ENCODE data around the gene ZPBP.

Gene ZPBP

DNA sequence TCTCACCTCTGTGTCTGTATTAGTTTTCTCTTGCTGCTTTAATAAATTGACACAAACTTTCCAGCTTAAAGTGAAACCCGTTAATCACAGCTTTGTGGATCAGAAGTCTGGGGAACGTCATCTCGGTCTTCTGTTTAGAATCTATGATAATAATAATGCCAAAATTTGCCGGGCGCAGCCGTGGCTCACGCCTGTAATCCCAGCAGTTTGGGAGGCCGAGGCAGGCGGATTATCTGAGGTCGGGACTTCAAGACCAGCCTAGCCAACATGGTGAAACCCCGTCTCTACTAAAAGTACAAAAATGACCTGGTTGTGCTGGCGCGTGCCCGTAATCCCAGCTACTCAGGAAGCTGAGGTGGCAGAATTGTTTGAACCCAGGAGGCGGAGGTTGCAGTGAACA is 8.8 kb upstream of the ZPBP start:
- peaks cover 3% of the 10 kb centered on the region for H3K27me3 ChIP-seq (ENCODE audit: insufficient read depth, low read length)
- no peaks in the 10 kb centered on the region for H3K79me2 ChIP-seq (ENCODE audit: control insufficient read depth, insufficient read depth, low read length, unreplicated experiment)
- H3K4me3 ChIP-seq (ENCODE audit: low read depth, low read length) = no peak overlapping the region
- no peaks in the 10 kb centered on the region for H3K4me1 ChIP-seq (ENCODE audit: control insufficient read depth, insufficient read depth, low read length, unreplicated experiment)
- H3K36me3 ChIP-seq (ENCODE audit: insufficient read depth, low read length) = no peaks in the 10 kb centered on the region
- no peak overlapping the region for H2AFZ ChIP-seq (ENCODE audit: low read length, unreplicated experiment)
- H3K27ac ChIP-seq (ENCODE audit: low read depth, low read length) = no peak overlapping the region

GRCh38 chr7:50095634-50096033 is 2.6 kb upstream of the ZPBP start:
- H3K27me3 ChIP-seq (ENCODE audit: insufficient read depth, low read length) = peaks cover 18% of the 10 kb centered on the region
- H3K4me3 ChIP-seq (ENCODE audit: low read depth, low read length) = no peak overlapping the region
- H3K36me3 ChIP-seq (ENCODE audit: insufficient read depth, low read length) = no peaks in the 10 kb centered on the region
- no peaks in the 10 kb centered on the region for H3K79me2 ChIP-seq (ENCODE audit: control insufficient read depth, insufficient read depth, low read length, unreplicated experiment)
- H3K27ac ChIP-seq (ENCODE audit: low read depth, low read length) = no peak overlapping the region
- H2AFZ ChIP-seq (ENCODE audit: low read length, unreplicated experiment) = no peak overlapping the region
- no peaks in the 10 kb centered on the region for H3K4me1 ChIP-seq (ENCODE audit: control insufficient read depth, insufficient read depth, low read length, unreplicated experiment)

- H3K4me3 ChIP-seq (ENCODE audit: low read depth, low read length) = no peak overlapping the region
- no peaks in the 10 kb centered on the region for H3K79me2 ChIP-seq (ENCODE audit: control insufficient read depth, insufficient read depth, low read length, unreplicated experiment)
- no peaks in the 10 kb centered on the region for H3K4me1 ChIP-seq (ENCODE audit: control insufficient read depth, insufficient read depth, low read length, unreplicated experiment)
Measured at GRCh38 chr7:50088463-50089129, 4.5 kb downstream of the ZPBP start.

GRCh38 chr7:50085344-50085743 is 7.7 kb downstream of the ZPBP start:
- H3K4me3 ChIP-seq (ENCODE audit: low read depth, low read length) = no peak overlapping the region
- no peaks in the 10 kb centered on the region for H3K79me2 ChIP-seq (ENCODE audit: control insufficient read depth, insufficient read depth, low read length, unreplicated experiment)
- H3K36me3 ChIP-seq (ENCODE audit: insufficient read depth, low read length) = no peaks in the 10 kb centered on the region
- H2AFZ ChIP-seq (ENCODE audit: low read length, unreplicated experiment) = no peak overlapping the region
- no peaks in the 10 kb centered on the region for H3K4me1 ChIP-seq (ENCODE audit: control insufficient read depth, insufficient read depth, low read length, unreplicated experiment)
- H3K27ac ChIP-seq (ENCODE audit: low read depth, low read length) = no peak overlapping the region
- H3K27me3 ChIP-seq (ENCODE audit: insufficient read depth, low read length) = no peaks in the 10 kb centered on the region

More at GRCh38 chr7:50088463-50089129, 4.5 kb downstream of the ZPBP start:
- Histone ChIP-seq H3K27me3 (ENCODE audit: insufficient read depth, low read length) (peaks cover 4% of the 10 kb centered on the region; the same call in 1 of the 2 replicates), H2AFZ (ENCODE audit: low read length, unreplicated experiment) (no peak overlapping the region), H3K36me3 (ENCODE audit: insufficient read depth, low read length) (no peaks in the 10 kb centered on the region), H3K27ac (ENCODE audit: low read depth, low read length) (no peak overlapping the region)

GRCh38 chr7:50073093-50073492 is 20.0 kb downstream of the ZPBP start:
- H3K27me3 ChIP-seq (ENCODE audit: insufficient read depth, low read length) = no peaks in the 10 kb centered on the region
- H3K4me3 ChIP-seq (ENCODE audit: low read depth, low read length) = no peak overlapping the region
- no peak overlapping the region for H2AFZ ChIP-seq (ENCODE audit: low read length, unreplicated experiment)
- no peaks in the 10 kb centered on the region for H3K36me3 ChIP-seq (ENCODE audit: insufficient read depth, low read length)
- H3K79me2 ChIP-seq (ENCODE audit: control insufficient read depth, insufficient read depth, low read length, unreplicated experiment) = no peaks in the 10 kb centered on the region
- H3K4me1 ChIP-seq (ENCODE audit: control insufficient read depth, insufficient read depth, low read length, unreplicated experiment) = no peaks in the 10 kb centered on the region
- H3K27ac ChIP-seq (ENCODE audit: low read depth, low read length) = no peak overlapping the region

- Histone ChIP-seq H3K36me3 (ENCODE audit: insufficient read depth, low read length) (no peaks in the 10 kb centered on the region), H3K79me2 (ENCODE audit: control insufficient read depth, insufficient read depth, low read length, unreplicated experiment) (no peaks in the 10 kb centered on the region), H3K4me3 (ENCODE audit: low read depth, low read length) (peak overlapping the region; percentile 66), H3K4me1 (ENCODE audit: control insufficient read depth, insufficient read depth, low read length, unreplicated experiment) (no peaks in the 10 kb centered on the region), H2AFZ (ENCODE audit: low read length, unreplicated experiment) (no peak overlapping the region), H3K27ac (ENCODE audit: low read depth, low read length) (no peak overlapping the region), H3K27me3 (ENCODE audit: insufficient read depth, low read length) (no peaks in the 10 kb centered on the region)
Measured at GRCh38 chr7:50069613-50070012, 23.4 kb downstream of the ZPBP start.

DNA sequence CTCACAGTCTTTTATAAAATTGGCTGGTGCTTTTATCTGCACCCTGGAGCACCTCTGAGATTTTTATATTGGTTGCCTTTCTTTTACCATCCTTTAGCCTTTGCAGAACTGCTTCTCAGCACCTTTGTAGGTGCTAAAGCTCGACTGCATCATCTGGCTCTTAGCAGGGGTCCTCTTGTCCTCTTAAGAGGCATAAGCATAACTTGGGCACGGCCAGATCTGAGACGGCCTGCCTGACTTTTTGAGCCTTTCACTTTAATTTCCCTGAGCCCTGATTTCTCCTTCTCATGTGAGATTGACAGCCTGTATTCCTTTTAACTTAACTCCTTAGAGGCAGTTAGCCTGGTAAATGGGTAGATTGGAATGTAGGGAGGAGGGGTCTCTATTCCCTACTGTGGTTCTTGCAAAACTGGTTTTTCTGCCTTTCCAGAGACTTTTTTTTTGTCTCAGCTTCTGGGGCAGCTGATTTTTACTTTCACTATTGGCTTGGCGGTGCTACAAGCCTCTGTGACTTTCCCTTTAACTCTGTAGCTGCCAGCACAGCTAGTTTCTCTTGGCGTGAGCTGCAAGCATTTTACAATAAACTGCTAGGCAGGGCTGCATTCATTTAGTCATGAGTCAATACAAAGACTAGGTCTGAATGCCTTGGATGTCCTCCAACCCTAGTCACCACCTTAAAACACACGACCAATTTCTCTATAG is 24.0 kb downstream of the ZPBP start:
- Histone ChIP-seq H3K36me3 (ENCODE audit: insufficient read depth, low read length) (no peaks in the 10 kb centered on the region), H2AFZ (ENCODE audit: low read length, unreplicated experiment) (peak overlapping the region; percentile 6), H3K4me3 (ENCODE audit: low read depth, low read length) (peak overlapping the region; percentile 66), H3K27ac (ENCODE audit: low read depth, low read length) (no peak overlapping the region), H3K4me1 (ENCODE audit: control insufficient read depth, insufficient read depth, low read length, unreplicated experiment) (no peaks in the 10 kb centered on the region), H3K79me2 (ENCODE audit: control insufficient read depth, insufficient read depth, low read length, unreplicated experiment) (no peaks in the 10 kb centered on the region), H3K27me3 (ENCODE audit: insufficient read depth, low read length) (no peaks in the 10 kb centered on the region)

- Histone ChIP-seq H3K79me2 (ENCODE audit: control insufficient read depth, insufficient read depth, low read length, unreplicated experiment) (no peaks in the 10 kb centered on the region), H3K27me3 (ENCODE audit: insufficient read depth, low read length) (no peaks in the 10 kb centered on the region), H2AFZ (ENCODE audit: low read length, unreplicated experiment) (no peak overlapping the region), H3K4me3 (ENCODE audit: low read depth, low read length) (peak overlapping the region; percentile 66; the same call in 1 of the 2 replicates), H3K27ac (ENCODE audit: low read depth, low read length) (no peak overlapping the region), H3K36me3 (ENCODE audit: insufficient read depth, low read length) (no peaks in the 10 kb centered on the region), H3K4me1 (ENCODE audit: control insufficient read depth, insufficient read depth, low read length, unreplicated experiment) (no peaks in the 10 kb centered on the region)
Measured at GRCh38 chr7:50068026-50068425, 25.0 kb downstream of the ZPBP start.

DNA sequence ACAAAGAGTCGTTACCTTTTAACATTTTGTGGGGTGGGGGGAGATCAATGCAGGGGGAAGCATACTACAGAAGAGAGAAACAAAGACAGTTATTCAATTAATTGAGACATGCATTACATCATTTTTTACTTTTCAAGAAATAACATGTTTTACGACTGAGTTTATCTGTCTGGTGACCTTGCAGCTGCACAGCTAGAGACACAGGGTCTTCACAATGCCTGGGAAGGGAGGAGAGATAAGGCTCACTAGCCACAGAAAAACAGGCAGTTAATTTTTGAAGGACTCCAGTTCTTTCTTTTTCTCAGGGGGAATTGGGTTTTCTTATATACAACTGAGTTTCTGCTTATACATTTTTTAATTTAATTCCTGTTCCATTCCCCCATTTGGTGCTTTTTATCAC is 30.1 kb downstream of the ZPBP start:
- Histone ChIP-seq H3K27ac (ENCODE audit: low read depth, low read length) (no peak overlapping the region), H3K4me3 (ENCODE audit: low read depth, low read length) (no peak overlapping the region), H3K36me3 (ENCODE audit: insufficient read depth, low read length) (no peaks in the 10 kb centered on the region), H3K4me1 (ENCODE audit: control insufficient read depth, insufficient read depth, low read length, unreplicated experiment) (no peaks in the 10 kb centered on the region), H3K79me2 (ENCODE audit: control insufficient read depth, insufficient read depth, low read length, unreplicated experiment) (no peaks in the 10 kb centered on the region), H2AFZ (ENCODE audit: low read length, unreplicated experiment) (no peak overlapping the region), H3K27me3 (ENCODE audit: insufficient read depth, low read length) (no peaks in the 10 kb centered on the region)

DNA sequence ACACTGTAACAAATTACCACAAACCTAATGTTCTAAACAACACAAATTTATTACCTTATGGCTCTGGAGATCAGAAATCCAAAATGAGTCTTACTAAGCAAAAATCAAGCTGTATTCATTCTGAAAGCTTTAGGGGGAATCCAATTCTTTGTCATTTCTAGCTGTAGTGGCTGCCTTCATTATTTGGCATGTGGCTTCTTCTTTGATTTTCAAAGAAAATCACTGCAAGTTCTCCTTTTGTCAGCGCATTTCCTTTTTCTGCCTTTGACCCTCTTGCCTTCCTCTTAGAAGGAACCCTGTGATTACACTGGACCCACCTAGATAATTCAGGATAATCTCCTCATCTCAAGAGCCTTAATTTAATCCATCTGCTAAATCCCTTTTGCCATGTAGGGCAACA is 36.9 kb downstream of the ZPBP start:
- Histone ChIP-seq H3K4me1 (ENCODE audit: control insufficient read depth, insufficient read depth, low read length, unreplicated experiment) (no peaks in the 10 kb centered on the region), H2AFZ (ENCODE audit: low read length, unreplicated experiment) (no peak overlapping the region), H3K27ac (ENCODE audit: low read depth, low read length) (no peak overlapping the region), H3K36me3 (ENCODE audit: insufficient read depth, low read length) (no peaks in the 10 kb centered on the region), H3K4me3 (ENCODE audit: low read depth, low read length) (no peak overlapping the region), H3K79me2 (ENCODE audit: control insufficient read depth, insufficient read depth, low read length, unreplicated experiment) (no peaks in the 10 kb centered on the region), H3K27me3 (ENCODE audit: insufficient read depth, low read length) (no peaks in the 10 kb centered on the region)

DNA sequence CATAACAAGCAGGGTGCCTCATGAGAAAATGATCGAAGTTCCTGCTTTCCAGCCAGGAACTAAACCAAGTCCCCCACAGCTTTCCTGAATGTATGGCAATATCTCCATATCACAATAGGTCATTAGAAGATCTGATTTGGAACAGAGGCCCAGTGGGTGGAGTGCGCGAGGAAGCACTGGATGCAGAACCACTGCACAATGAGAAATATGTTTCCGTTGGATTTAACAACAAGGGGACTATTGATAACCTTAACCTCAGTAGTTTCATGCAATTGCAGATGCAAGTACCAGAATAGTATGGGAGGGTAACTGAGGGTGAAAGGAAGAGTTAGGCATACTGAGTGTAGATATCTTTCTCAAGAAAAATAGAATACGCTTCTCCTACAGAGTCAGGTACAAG is 45.3 kb downstream of the ZPBP start:
- Histone ChIP-seq H3K4me3 (ENCODE audit: low read depth, low read length) (no peak overlapping the region), H3K79me2 (ENCODE audit: control insufficient read depth, insufficient read depth, low read length, unreplicated experiment) (no peaks in the 10 kb centered on the region), H2AFZ (ENCODE audit: low read length, unreplicated experiment) (no peak overlapping the region), H3K27me3 (ENCODE audit: insufficient read depth, low read length) (no peaks in the 10 kb centered on the region), H3K27ac (ENCODE audit: low read depth, low read length) (no peak overlapping the region), H3K36me3 (ENCODE audit: insufficient read depth, low read length) (no peaks in the 10 kb centered on the region), H3K4me1 (ENCODE audit: control insufficient read depth, insufficient read depth, low read length, unreplicated experiment) (no peaks in the 10 kb centered on the region)

All from ACC112 (cell line).